Measurements from ENCODE around the gene ANKFN1. TPM values are rescaled to one million over a fixed set of nuclear protein-coding genes. Genes with fewer than 3 reads are reported as not detected.

ANKFN1 gene
- polyA plus RNA-seq, 1 donor, result 0.93 TPM

DNA sequence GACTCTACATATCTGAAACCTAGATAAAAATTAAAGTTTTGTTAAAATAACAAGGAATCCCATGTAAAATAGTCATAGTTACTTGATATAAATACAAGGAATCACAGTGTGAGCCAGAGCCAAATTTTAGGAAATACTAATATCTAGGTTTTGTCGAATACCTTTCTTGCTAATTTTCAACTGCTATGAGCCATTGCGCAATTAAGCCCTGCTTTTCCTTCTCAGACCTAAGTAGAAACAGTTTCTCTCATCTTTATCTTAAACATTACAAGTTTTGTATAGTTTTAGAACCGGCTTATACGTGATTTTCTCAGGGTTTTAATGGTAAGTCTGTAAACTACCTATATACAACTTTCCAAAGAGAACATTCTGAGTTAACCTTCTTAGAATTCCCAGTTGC lies 282.9 kb downstream of the ANKFN1 start:
- DNase-seq, result no peak

DNA sequence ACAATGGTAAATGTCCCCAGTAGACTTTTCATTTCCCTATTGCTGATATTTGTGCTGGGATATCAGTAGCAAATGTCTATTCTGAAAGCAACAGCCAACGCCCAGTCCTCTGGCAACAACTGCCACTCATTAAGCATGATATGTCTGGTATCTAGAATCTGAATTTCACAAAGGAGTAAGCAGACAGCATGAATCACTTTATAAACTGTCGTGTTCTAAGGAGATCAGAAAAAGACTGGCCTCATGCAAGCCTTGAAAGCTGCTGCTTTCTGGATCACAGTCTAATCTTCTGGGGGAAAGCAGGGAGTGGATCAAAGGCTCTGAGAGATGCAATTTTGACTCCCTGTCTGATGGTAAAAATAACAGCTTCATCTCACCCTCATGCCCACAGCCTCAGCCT lies 287.1 kb downstream of the ANKFN1 start:
- no peak for DNase-seq

DNA sequence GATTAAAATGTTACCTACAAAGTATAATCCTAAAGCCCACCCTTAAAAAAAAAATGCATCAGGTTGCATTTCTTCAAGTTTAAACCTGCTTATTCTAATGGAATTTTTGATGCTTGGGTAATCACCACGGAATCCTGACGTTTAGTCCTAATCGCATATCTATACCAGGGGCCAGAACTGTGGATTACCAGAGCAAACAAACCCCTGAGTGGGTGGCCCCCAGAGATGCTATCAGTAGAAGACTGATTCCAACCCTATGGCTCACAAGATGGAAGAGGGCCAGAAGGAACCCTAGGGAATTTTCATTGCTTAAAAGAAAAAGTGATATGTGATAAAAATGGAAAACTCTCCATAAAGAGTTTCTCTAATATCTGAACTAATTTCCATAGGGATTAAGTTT lies 288.0 kb downstream of the ANKFN1 start:
- DNase-seq, result no peak

DNA sequence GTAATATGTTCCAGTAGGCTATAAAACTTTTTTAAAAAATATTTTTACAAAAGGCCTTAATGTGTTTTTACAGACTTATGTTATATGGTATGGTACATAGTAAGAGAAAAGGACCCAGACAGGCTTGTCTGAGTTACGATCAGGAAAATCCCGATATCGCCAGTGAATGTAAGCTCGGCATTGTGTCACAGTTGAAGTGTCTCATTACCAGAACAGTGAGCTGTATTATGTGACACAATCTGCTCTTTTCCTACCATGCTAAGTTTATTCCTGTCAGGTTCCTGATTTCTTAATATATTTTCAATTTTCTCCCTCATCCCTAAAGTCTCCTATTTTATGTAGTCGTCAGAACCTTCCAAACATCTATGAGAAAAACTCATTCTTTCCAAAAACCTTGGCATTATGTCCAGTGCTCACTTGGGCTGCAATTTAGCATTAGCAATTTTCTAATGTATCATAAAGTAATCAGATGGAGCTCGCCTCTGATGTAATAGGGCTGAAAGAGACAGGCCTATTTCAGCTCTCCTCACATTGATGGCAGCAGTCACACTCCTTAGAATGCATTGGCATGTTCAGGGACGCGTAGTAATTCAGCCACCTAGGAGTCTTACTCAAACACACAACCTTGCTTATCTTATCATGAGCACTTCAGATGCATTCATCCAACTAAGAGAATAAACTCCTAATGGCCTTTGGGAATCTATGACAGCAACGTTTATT lies 292.6 kb downstream of the ANKFN1 start:
- DNase-seq, result no peak

DNA sequence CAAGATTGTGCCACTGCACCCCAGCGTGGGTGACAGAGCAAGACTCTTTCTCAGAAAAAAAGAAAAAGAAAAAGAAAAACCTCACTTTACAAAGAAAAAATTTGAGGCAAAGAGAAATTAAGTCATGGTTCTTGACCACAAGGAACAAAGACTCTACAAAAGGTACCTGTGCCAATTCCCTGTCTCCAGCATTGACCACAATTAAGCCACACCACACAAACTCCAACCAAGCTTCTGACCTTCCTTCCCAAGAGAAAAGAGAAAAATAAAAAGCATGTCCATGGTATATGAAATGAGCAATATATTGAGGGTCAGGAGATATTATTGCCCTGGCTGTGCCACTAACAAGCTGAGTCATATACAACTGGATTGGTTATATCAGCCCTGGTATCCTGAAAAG lies 293.9 kb downstream of the ANKFN1 start:
- no peak for DNase-seq

DNA sequence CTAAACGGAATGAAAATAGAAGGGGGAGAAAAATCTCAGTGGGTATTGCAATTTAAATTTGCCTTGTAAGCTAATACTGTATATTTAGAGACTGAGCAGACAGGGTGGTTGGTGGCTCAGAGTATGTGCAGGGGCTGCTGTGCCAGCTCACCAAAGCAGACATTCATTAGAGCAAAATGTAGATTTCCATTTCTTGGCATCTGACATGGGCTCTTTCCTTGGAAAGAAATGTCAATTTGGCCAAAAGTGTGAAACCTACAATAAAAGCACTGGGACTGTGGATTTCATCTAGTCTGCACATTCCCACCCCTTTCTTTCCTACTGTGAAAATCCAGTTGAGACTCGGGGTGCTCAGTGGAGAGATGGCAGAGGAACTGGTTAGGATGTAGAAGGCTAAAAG lies 295.1 kb downstream of the ANKFN1 start:
- no peak for DNase-seq

DNA sequence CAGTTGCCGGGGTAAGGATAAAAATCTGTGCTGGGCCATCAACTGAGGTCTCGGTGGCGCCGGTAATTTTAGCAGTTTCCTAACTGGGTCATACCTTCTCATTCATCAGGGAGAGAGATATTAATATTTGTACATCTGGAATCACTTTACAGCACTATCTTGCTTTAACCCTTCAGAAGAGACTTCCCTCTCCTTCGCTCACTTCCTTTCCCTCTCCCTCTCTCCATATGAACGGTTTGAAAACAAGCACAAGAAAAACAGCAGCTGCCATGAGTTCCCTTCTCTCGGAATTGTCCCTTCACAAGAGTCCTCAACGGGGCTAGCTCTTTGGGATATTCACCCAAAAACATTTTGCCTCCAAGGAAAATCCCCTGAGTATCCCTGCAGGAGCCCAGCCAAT lies 295.9 kb downstream of the ANKFN1 start:
- DNase-seq, result no peak

DNA sequence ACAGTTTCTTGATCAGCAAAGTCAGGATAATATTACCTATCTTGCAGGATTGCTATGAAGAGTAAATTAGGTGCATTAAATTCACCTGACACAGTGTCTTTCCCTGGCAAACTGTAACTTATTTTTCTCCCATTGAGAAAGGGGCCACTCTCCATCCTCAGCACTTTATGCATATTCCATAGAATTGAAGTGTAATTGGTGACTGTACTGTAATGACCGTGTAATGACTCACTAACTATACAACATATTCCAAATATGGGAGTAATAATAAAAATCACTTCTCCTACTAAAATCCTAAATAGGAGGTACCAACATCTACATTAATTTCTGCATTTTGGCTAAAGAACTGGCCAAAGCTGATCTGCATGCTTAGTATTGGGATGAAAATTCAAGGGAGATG lies 298.4 kb downstream of the ANKFN1 start:
- DNase-seq, result no peak

DNA sequence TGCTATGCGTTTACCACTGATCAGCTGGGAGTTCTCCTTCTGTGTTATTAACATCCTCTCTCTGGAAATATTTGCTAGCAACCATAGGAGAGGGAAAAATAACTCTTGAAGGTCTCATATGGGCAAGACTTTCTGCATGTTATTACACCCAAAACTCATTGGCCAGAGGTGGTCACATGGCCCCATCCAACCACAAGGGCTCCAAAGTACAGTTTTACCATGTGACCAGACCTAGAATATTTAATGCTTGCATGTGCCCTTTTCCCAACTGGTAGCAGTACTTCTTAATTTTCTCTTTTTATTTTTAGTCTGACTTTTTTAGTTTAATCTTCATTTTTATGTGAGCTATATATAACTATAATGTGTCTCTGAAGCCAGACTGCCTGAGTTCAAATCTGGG lies 299.2 kb downstream of the ANKFN1 start:
- DNase-seq, result no peak

DNA sequence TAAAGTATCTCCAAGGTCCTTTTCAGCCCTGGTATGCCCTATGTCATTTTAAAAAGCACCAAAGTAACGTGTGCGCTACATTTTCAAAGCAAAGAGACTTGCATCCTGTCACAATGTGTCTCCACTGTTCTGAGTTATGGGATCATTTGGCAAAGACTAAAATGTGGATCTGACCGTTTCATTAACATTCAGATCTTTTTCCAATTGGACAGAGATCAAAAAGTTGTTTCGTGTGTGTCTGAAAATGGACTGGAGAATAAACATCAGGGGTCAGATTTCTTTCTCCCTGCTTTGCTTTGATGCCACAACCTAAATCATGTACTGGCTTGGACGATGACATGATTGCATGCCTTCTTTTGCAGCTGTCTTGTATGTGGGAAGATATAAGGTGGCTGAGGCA lies 304.2 kb downstream of the ANKFN1 start:
- DNase-seq, result no peak

DNA sequence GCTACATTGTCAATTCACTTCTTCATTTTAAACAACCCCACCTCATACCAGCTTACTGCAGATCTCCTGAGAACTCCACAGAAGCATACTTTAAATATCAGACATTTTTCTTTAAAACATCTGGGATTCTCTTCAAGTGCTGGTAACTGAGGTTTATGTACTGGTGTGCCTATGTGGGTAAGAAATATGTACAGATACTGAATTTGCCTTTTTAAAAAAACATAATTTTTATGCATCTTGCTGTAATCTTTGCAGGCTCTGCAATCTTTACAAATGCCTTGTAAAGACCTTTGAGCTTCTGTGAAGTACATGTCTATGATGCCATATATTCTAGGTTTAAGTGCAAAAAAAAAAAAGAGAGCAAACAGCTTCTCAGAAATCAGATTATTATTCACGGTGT lies 312.6 kb downstream of the ANKFN1 start:
- DNase-seq, result no peak

DNA sequence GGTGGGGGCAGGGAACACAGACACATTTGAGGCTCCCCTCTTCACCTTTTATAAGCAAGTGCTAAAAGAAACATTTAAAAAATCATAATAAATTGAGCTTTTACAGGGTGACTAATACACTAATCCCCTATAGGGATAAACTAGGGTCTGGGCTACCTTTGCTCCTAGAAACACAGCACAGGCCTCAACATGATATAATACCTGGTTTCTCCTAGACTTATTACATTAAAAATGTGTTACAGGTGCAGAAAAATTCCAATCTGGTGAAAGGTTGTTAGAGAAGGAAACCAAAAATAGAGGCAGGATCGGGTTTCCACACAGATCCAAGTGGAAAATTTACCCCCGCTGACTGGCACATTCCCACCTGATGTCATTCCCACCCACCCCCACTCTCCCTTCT lies 315.6 kb downstream of the ANKFN1 start:
- DNase-seq, result no peak

DNA sequence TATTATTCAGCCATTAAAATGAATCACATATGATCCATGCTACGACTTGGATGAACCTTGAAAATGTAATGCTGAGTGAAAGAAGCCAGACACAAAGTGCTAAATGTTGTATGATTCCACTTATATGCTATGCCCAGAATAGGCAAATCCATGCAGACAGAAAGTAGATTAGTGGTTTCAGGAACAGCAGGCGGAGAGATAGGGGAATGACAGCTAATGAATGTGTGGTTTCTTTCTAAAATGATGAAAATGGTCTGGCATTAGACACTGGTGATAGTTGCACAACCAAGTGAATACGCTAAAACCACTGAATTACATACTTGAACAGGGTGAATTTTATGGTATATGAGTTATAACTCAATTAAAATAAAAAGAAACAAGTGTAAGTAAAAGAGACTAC lies 318.4 kb downstream of the ANKFN1 start:
- DNase-seq, result no peak

DNA sequence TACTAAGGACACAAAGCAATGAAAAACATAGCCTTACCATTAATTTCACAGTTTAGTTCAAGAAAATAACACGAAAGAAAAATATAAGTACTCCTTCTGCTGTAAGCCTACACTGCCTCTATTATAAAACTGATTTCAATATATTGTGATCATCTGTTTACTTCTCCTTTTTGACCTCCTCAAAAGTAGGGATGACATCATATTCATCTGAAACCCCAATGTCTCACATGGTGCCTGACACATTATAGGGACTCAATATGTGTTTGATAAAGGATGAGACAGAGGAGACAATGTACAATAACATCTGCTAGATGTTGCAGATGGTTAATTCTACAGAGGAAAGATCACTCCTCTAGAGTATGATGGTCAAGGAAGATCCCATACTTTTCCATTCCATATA lies 321.8 kb downstream of the ANKFN1 start:
- DNase-seq, result no peak

DNA sequence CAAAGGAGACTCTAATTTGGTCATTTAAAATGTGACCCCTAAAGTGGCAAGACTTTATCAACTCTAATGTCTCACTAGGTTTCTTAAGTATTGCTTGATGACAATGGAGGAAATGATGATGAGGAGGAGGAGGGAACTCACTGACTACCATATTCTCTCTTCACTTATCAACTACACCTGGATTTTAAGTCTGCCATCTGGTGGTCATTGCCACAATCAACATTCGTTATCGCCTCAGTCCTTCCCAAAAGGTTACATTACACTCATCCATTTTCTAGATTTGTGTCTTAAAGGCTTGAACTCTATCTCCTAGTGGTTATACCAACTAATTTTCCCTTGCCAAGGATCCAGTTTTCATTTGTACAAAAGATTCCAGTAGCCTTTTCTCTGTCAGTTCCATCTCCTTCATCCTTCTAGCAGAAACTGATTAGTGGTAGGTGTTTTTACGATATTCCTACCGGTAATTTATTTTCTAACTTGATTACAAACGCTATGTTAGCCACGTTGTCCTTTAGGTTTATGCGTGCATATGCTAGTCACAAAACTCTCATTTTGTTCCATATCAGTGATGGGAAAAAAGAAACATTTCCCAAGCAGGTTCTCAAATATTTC lies 325.7 kb downstream of the ANKFN1 start:
- peak; percentile 13 for DNase-seq

DNA sequence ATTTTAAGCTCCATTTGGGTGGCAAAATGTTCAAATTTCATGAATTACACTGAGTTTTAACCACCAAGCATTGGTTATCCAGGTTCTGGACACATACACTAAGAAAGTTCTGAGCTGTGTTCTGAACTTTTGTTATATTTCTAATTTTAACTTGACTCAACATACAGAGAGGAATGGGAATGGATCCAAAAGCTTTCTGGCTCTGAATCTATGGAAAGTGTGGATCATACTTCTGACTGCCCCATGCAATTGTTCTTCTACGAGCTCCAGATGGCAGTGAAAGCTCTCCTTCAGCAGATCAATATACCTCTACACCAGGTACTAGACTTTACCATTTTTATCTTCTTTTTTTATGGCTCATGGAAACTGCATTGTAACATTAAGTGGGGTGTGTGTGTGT lies 327.2 kb downstream of the ANKFN1 start:
- DNase-seq, result no peak

DNA sequence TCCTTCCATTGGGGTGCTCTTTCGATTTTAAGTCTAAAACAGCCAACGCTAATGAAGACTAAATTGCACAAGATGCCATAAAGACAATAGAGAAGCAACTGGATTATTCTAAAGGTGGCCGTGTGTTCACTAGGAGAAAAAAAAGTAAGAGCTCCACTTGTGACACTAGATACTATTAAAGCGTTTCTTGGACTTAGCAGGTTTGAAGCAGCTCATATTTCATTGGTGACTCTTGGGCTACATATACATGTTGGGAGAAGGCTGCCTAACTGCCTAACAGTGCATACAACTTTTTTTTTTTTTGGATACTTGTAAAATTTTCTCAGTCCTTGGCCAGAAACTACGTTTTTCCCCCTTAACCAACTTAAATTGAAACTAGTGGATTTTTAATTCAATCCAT lies 328.4 kb downstream of the ANKFN1 start:
- DNase-seq, result peak; percentile 22

DNA sequence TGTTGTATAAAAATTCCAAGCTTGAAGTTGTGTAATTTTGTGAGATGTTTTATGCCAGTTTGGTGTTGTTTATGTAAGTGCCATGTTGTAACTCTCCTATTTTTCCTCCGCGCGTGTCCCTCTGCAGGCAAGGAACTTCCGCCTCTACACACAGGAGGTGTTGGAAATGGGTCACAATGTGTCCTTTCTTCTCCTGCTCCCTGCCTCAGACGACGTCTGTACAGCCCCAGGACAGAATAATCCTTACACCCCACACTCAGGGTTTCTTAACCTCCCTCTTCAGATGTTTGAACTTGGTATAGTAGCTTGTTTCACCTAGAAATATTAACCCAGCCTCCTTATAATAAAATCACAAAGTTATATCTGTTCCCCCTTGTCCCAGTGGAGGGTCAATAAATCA lies 329.0 kb downstream of the ANKFN1 start:
- no peak for DNase-seq

DNA sequence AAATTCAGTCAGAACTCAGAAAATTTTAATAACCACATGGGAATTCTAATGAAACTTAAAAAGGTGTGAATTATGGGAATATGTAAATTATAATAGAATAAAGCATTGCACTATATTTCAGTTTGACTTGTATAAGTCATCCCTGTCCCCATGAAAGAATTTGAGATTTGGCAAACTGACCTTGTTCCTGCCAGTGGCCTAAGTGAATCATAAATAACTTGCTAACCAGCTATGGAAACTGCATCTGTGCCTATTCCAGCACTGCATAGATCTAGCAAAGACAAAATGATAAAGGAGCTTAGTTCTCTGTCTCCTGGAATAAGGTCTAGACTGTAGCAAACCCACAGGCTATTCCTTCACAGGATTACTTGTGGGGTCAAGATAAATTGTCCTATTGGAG lies 333.5 kb downstream of the ANKFN1 start:
- DNase-seq, result no peak

DNA sequence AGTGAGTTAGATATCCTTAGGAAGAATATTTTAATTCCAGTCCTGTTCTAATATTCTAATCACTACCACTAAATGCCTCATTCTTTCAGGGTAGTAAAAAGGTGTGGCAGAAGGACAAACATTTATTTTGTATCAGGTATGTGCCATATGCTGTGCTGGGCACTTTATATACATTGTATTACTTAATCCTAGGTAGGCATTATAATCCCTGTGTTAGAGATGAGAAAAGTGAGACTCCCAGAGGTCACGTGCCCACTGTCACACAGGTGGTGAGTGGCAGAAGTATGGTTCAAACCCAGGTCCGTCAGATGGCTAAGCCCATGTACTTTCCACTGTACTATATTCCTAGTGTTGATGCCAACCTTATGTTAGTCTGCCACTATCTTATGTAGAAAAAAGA lies 335.5 kb downstream of the ANKFN1 start:
- no peak for DNase-seq

DNA sequence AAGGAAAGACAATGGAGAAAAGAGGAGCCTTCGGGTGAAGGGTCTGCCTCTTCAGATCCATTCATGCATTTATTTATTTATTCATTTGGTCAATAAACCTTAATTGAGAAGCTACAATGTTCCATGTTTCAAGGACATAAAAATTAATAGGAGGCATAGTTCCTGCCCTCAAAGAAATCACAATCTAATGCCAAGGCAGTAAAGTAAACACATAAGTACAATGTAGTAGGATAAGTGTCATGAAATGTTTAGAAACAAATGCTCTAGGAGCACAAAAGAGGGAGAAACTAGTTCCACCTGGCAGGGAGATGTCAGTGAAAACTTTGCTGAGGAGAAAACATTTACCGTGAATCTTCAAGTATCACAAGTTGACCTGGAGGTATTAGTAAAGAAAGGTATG lies 336.7 kb downstream of the ANKFN1 start:
- no peak for DNase-seq

DNA sequence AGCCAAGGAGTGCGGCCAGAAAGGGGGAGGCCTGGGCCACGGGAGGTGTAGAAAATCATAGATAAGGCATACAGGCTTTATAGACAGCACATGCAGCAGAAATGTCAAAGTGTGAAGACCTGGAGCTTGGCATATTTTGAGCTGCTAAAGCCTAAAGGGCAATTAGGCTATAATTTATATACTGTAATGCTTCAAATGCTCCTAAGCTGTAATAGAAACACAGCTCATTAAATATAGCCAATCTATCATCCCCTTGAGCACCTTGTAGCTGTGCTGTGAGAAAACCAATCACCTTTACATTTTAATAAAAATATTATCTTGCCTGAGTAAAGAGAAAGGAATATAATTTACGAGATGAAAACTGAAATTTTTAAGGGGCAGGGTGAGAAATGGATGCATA lies 342.3 kb downstream of the ANKFN1 start:
- DNase-seq, result no peak

DNA sequence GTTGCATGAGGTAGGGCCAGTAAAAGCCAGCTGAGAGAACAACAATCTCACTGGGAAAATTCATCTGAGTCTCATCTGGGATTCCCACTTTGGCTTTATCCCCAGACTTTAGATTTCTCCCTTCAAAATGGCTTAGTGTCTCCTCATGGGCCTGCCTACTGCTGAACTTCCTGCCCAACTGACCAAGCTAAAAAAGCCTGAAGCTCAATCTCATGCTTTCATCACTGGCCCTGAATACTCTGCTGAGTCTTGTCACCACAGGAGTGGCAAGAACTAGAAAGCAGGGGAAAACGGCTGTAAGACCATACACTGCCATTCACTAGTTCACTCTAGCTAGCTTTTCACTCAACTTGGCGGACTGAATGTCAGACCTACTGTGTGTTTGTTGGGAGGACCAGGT lies 343.9 kb downstream of the ANKFN1 start:
- DNase-seq, result no peak

DNA sequence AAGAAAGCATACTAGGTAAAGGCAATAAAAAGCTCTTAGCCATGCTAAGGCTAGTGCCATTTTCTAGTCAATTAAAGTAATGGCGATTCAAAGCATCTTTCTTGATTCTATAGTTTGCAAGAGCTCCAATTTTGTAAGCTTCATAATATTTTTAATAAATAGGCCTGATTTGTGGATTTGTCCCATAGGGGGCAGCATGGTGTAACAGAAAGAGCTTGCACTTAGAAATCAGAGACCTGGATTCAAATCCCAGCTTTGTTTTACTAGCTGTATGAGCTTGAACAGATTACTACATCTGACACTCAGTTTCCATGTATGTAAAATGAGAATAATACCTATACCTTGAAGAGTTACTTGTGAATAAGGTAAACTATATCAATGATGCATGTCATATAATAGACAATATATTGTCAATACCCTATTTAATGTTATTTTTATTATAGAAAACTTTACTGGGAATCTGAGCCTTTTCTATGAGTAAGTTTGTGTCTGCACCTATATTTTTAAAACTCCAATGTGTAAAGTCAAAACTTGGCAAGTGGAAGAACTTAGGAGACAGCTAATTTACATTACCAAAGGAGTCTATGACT lies 346.6 kb downstream of the ANKFN1 start:
- peak; percentile 12 for DNase-seq
